HG02943 (cell line): ENCODE measurements around the gene AXIN1.
"Not testable (repeated sequence)": the region's sequence is repeated elsewhere in the genome, so short reads cannot be mapped to it uniquely, and the experiment has no call there.

Source experiments
- ATAC-seq: cut with Tn5 transposase; IDR thresholded peaks from one replicate; pipeline ENCODE4 v1.9.1; 2021; ENCODE audit warnings: mild to moderate bottlenecking, low read depth, moderate library complexity; ENCODE audit not compliant: unreplicated experiment

AXIN1 gene

DNA sequence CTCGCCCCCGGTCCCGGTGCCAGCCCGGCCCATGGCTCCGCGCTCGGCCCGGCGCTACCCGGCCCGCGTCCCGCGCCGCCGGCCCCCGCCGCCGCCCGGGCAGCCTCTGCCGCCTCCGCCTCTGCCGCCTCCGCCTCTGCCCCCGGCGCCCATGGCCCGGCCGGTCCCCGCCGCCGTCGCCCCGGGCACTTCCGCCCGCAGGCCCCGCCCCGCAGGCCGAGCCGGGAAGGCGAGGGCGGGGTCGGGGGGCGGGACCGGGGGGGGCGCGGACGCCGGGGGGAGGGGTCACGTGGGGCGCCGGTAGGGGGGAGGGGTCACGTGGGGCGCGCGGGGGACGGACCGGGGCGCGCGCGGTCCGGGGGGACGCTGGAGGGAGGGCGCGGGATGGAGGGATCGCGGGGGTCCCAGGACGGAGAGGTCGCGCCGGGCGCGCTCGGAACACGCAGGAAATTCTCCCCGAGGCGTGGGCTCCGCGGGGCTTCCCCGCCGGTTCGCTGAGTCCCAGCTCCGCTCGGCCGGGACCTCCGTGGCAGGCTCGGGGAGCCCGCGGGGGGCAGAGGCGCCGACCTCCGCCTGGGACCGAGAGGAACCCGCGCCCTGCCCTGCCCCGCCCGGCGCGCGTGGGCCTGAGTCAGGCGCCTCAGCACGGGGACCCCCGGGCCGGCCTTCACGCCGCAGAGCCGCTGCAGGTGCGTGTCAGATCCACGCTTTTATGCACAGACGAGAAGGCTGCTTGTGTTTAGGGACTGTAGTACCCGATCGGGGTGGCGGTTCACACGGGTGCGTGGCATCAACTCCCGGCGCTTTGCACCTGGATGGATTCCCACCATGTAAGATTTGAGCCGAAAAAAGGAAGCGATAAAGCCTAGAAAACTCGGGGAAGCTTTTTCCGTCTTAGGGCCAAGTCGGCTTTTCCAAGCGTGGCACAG lies 29.5 kb upstream of the AXIN1 start, which contains the start of gene PGAP6:
PGAP6 (minus strand) TSS at position 190 of the 929 bp plus-strand sequence; CDS start at position 33, 157 bp downstream.
- peak; percentile 29 for ATAC-seq

DNA sequence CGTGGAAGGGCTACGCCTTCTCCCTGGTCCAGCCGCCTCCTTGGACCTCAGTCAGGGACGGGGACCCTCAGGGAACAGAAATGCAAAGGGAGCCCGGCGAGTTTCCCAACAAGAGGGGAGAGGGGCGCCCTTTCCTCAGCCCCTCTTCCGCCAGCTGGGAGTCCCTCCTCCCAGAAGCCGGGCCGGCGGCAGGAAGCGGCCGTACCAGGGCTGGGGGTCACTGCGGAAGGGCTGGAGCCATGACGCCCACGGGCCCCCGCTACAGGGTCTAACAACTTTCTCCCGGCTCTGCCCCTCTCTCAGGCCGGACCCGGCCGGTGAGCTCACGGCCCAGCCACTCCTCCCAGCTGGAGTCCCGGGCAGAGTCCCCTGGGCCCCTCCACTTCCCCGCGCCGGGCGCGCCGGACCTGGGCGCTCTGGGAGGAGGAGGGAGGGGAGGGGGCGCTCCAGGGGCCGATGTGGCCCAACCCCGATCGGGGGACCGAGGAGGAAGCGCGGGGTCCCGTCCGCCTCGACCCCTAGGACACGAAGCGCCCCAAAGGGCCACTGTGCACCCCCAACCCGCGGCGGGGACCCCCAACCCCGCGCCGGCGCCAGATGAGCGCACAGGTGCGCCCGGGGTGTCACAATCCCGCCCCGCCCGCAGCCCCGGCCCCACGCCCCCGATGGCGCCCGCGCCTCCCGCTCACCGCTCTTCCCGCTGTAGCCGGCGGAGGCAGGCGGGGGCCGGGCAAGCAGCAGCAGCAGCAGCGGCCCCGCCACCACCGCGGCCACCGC lies 28.7 kb upstream of the AXIN1 start:
- ATAC-seq: peak; percentile 36

DNA sequence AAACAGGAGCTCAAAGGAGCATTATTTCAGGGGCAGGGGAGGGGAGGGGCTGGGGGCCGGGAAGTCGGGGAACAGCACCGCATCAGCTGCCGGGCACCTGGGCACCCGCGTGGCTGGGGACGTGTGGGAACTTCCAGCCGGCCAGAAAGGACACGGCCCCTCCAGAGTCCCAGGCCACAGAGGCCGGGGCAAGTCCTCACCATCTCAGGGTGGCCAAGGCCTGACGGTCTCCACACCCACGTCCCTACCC lies 28.2 kb upstream of the AXIN1 start:
- no peak for ATAC-seq

DNA sequence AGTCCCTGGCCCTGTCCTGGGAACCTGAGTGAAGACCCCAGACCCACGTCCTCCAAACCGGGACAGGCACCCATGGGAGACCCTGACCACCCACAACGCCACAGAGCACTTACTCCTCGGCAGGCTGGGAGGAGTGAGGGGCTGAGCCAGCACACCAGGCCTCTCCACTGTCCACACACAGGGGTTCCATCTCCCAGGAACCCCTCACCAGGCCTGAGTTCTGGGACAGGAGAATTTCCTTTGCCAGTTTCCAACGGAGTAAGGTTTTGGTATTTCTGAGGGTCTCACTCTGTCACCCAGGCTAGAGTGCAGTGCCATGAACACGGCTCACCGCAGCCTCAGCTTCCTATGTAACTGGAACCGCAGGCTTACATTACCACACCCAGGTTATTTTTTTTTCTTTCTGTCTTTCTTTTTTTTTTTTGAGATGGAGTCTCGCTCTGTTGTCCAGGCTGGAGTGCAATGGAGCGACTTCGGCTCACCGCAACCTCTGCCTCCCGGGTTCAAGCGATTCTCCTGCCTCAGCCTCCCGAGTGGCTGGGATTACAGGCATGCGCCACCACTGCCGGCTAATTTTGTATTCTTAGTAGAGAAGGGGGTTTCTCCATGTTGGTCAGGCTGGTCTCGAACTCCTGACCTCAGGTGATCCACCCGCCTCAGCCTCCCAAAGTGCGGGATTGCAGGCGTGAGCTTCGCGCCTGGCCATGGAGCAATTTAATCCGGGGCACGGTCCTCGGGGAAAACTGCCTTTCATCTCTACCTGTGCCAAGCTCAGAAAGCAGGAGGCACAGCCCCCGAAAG lies 27.6 kb upstream of the AXIN1 start:
- no peak for ATAC-seq

DNA sequence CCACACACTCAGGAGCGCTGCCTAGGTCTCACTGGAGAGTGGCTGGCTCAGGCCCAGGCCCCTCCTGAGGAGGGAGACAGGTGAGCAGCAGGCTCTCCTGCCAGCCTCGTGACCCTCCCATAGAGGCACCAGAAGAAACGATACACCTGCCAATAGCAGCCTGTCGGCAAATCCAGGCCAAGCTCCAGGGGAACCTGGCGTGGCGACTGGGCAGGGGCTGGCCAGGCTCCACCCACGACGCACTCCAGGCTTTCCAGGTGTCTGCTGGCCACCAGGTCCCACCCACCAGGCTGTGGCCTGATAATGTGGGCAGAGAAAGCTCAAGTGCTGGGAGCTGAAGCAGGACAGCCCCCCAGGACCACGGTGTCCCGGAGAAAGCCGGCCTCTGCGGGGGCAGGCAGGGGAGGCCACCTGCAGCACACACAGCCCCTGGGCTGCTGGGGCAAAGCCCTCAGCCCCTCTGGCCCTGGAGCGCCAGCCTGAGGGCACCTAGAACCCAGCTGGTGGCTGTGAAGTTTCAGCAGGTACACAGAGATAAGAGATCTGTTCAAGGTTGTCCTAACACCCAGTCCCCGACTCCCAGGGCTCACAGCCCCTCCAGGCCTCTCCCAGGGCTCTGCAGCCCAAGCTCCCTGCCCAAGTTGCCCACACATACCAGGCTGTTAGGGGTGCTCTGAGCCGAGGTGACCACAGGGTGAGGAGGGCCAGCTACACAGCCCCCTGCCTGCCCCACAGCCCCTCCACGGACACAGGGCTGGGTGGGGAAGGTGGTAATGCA lies 26.8 kb upstream of the AXIN1 start:
- no peak for ATAC-seq

DNA sequence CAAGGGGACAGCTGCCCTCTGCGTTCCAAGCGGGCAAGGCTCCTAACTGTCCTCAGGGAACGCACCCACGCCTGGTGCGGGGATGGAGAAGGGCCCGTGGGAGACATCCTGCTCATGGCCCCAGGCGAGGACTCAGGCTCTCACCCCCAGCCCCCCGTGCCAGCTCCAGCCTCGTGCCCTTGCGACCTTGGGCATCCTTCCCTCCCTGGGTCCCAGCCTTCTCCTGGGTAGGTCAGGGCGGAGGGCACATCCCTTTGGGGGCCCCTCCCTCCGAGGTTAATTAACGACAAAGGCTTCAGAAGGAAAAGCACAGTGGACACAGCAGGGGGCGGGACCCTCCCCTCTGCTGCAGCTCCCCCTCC lies 26.3 kb upstream of the AXIN1 start:
- no peak for ATAC-seq

DNA sequence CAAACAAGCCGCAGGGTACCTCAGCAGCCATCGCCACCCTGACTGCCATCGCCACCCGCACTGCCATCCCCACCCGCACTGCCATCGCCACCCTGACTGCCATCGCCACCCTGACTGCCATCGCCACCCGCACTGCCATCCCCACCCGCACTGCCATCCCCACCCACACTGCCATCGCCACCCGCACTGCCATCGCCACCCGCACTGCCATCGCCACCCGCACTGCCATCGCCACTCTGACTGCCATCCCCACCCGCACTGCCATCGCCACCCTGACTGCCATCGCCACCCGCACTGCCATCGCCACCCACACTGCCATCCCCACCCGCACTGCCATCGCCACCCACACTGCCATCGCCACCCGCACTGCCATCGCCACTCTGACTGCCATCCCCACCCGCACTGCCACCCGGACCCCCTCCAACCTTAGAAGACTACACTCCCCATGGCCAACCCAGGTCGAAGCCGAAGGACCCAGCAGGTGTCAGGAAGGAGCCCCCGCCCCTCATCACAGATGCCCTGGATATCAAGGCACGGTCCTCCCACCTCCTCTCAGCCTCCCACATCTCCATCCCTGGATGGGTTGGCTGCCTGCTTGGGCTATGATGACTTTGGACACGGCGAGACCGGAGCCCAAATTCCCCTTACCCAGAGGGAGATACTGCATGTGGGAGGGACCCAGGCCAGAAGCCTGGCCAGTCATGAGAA lies 25.7 kb upstream of the AXIN1 start:
- ATAC-seq: not testable (repeated sequence)

DNA sequence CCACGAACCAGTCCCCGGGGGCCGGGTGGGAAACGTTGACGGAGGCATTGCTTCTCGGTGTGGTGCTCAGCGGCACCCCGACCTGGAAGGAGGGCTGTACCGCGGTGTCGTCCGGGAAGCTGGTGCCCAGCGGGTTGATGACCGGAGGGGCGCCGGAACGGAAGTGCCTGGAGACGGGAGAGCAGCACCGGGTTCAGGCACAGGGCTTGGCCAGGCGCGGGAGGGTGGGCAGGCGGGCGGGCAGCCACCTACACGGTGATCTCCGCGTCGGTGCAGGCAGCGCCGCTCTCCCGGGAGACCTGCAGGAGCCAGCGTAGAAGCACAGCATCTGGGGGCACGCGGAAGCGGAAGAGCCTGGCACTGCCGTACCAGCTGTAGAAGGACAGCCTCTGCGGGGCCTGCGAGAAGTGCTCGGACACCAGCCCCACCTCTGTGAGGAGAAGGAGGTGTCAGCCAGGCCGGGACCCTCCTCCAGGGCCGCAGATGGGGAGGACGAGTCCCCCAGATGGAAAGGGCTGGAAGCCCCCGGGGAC lies 25.0 kb upstream of the AXIN1 start:
- no peak for ATAC-seq

DNA sequence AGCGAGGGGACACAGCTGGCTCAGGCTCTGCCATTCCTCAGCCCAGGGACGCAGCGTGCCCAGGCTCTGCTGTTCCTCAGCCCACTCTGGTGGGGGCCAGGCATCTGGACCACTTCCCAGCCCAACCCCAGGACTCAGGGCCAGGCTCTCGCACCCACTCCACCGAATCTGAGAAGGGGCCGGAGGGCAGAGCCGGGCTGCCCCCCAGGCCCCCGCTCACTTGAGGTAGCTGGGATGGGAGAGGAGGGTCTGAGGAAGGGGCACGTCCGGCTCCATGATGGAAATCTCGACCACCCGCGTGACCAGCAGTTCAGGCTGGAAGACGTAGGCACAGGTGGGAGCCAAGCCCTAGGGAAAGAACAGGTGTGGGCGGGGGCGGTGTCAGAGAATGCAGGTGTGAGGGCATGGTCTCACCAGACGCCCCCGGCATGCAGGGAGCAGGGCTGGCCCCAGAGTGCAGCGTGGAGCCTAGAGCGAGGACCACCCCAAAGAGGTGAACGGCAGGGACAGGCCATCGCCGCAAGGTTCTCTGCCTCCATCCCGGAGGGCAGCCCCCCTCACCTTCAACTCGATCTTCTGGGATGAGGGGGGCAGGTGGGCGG lies 24.4 kb upstream of the AXIN1 start:
- ATAC-seq: no peak

DNA sequence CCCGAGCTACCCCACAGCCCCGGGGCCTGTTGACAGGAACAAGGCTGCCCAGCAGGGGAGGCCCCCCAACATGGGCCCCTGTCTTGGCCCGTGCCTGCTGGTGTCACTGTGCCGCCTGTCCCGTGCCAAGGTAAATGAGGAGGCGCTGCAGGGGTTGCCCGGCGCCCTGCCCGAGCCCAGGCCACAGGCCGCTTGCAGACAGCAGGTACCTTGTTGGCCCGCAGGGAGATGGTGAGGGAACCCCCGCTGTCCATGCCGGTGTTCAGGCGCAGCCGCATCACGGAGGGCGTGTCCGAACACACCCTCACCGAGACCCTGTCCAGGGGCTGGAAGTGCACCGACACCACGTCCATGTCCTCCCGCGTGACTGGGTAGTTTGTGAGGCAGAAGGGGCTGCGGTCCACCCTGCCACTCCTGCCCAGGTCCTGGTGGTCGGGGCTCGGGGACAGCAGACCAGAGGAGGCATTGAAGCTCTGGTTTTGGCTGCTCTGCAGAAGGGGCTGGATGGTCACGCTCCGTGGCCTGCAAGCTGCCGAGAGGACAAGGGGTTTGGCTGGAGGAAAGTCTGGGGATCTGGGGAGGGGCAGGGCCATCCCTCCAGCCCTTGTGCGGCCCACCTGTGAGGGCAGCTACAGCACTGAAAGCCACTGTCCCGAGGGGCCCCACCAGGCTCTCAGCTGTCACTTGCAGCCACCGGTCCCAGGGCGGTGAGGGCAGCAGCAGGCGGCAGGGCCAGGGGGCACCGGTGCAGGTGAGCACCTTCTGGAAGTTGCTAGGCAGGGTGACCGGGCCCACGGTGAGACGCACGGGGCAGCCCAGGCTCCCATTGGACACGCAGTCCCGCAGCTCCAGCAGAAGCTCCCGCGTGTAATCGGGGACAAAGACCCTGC lies 23.6 kb upstream of the AXIN1 start:
- no peak for ATAC-seq

DNA sequence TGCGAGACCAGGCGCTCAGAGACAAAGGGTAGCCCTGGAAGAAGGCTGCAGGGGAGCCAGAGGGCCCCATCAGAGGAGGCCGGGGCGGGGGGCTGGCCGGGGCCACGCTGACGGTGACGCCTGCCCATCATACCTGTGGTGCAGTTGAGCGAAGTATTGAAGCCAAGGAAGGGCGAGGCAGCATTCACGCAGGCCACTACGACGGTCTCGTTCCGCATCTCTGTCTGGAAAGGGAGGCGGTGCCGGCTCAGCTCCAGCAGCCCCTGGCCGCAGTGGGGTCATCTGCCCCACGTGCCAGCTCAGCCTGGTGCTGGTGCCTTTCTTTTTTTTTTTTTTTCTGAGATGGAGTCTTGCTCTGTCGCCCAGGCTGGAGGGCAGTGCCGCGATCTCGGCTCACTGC lies 22.7 kb upstream of the AXIN1 start:
- no peak for ATAC-seq

DNA sequence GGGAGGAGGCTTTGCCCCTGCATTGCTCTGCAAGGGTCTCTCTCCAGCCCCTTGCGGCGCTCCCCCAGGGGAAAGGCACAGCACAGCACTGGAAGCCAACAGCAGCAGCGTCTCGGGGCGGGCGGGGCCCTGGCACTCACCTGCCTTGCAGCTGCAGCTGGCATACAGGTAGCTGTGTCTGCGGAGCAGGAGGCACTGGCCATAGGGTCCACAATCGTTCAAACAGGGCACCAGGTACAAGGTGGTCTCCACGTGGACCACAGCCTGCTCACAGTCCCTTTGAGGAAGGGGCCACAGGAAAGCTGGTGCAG lies 22.0 kb upstream of the AXIN1 start:
- no peak for ATAC-seq

DNA sequence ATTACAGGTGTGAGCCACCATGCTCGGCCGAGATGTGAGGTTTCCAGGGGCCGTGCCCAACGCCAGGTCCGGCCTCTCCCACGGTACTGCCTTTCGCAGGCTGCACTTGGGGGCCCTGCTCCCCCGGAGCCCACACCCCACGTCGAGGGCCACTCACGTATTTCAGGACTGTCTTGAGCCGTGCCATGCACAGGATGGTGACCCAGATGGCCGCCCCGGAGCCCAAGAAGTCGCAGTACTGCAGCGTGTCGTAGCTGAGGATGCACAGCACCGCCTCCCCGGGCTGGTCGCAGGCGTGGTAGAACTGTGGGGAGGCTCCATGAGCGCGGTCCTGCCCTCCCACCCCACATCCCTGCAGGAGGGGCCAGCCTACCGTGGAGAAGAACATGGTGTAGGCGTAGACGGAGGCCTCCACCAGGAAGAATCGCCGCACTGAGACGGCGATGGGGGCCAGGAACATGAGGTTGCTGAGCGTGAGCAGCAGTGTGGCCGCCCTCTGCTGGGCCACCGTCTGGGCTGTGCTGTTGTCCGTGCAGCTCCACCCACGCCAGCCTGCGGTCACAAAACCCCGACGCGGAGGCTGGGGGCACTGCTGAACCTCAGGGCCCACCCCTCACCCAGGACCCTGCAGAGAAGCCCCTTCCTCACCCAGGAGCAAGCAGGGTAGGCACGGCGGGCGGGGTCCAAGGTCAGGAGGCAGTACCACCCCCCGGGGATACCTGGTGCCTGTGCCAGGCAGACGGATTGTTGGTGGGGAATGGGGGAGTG lies 21.5 kb upstream of the AXIN1 start:
- no peak for ATAC-seq

DNA sequence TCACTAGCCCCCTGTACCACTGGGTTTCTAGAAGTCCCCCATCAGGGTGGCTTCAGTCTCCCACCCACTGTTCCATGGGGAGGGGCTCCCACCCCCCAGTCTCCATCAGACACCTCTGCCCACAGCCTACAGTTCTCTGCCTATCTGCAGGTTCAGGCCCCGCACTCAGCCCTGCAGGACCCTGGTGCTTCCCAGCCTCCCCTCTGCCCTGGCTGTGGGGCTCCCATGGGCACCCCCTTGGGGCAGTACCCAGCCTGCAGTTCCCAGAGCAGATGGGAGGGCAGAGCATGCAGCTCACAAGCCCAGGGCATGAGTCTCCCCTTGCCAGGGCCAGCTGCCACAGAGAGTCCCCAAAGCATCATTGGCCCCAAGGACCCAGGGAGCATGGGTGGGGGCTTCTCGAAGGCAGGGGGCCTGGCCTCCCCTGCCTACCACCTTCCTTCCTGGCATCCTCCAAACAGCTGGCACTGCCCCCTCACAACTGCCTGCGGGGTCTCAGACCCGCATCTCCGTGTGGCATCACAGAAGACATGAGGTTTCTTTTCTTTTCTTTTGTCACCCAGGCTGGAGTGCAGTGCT lies 20.6 kb upstream of the AXIN1 start:
- no peak for ATAC-seq

DNA sequence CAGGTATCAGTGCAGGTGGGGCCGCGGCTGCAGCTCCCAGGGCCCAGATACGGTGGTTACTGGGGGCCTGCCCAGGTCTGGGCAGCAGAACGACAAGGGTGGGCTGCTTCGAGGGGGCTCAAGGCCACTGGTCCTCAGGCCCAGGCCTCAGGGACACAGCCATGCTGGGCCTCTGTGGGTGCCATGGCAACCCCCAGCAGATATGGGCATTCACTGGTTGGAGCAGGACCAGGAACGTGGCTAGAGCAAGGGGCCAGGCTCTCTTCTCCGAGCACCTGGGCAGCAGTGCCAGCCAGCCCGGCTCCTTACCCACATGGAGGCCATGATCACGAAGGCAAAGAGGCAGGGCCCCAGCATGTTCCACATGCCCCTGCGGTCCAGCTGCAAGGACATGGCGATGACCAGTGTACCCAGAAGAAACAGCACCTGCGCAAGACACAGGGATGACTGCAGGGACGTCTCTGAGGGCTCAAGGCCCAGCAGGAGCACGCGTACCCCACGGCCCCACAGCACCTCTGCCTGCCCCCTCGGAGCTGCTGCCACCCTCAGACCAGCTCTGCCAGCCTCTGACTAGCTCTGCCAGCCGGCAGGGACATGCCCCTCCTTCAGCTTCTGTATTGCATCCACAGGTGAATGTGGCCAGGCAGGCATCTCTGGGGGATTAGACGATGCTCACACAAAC lies 19.9 kb upstream of the AXIN1 start:
- no peak for ATAC-seq

DNA sequence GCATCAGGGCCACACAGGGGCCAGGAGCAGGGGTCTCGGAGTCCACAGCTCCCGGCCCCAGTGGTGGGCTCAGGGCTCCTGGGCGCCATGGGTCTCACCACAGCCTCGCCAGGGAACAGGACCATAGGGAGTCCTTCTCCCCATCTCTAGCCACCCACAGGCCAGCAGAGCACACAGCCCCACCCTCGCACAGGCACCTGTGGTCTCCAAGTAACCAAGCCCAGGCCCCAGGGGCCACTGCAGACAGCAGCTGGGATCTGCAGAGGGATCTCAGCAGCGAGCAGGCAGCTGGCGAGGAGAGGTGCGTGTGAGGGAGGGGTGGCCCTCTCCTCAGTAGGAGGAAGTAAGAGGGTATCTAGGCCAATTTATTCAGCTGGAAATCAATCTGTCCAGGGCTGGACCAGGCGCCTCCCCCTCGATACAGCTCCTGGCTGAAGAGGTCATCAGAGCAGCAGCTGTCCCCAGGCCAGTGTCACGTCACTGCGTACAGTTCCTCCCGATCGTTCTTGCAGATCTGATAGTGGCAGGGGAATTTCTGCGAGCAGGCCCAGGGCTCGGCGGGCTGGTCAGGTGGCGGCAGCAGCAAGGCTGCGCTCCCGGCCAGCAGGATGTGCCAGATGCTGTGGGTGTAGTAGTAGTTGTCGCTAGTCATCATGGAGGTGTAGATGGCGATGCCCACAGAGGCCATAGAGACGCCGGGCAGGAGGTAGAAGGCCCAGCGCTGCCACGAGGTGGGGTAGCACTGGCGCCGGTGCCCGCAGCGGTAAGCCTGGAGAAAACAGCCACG lies 19.2 kb upstream of the AXIN1 start:
- no peak for ATAC-seq
